Breast epithelium (tissue), 4 donors: ENCODE measurements around the gene ZNF541. TPM values are rescaled to one million over a fixed set of nuclear protein-coding genes. Genes with fewer than 3 reads are reported as not detected.
"Not testable (repeated sequence)": the region's sequence is repeated elsewhere in the genome, so short reads cannot be mapped to it uniquely, and the experiment has no call there.

ENCODE experiments used
- DNase-seq, 2 donors: peaks; one replicate each; pipeline ENCODE4 v3.0.0-alpha.2; 2019; ENCODE audit warnings: low spot score in 2 of 2
- H3K27ac ChIP-seq, 2 donors: fragments of 200-600 bp; sonication (generic) in 1 of 2; one replicate each; pipeline ENCODE4 v1.5.1; 2016 to 2019; ENCODE audit warnings: mild to moderate bottlenecking in 1 of 2
- H3K27me3 ChIP-seq, 2 donors: fragments of 200-600 bp; sonication (generic) in 1 of 2; one replicate each; pipeline versions ENCODE4 v1.5.1 to v1.6.0; 2017 to 2019; ENCODE audit warnings: control low read depth in 1 of 2, mild to moderate bottlenecking in 1 of 2
- H3K36me3 ChIP-seq: fragments of 200-600 bp; one replicate; pipeline ENCODE4 v1.5.1; 2019
- H3K4me1 ChIP-seq, 2 donors: fragments of 200-600 bp; sonication (generic); one replicate each; pipeline ENCODE4 v1.5.1; 2016 to 2019; ENCODE audit warnings: control low read depth in 1 of 2
- H3K4me3 ChIP-seq, 3 donors: fragments of 200-600 bp; sonication (generic); 1 replicate in 2 of 3; 2 replicates in 1 of 3; pipeline ENCODE4 v1.5.1; 2016 to 2019; ENCODE audit warnings: mild to moderate bottlenecking in 3 of 3, moderate library complexity in 2 of 3
- H3K9me3 ChIP-seq, 2 donors: fragments of 200-600 bp; sonication (generic) in 1 of 2; one replicate each; pipeline ENCODE4 v1.5.1; 2016 to 2019; ENCODE audit warnings: control low read depth in 1 of 2
- CTCF ChIP-seq, 3 donors: fragments of 450-650 bp; IDR thresholded peaks; one replicate each; pipeline ENCODE4 v1.5.1; 2016 to 2017; ENCODE audit warnings: antibody characterized with exemption in 3 of 3, mild to moderate bottlenecking in 3 of 3, moderate library complexity in 3 of 3
- POLR2A ChIP-seq: fragments of 450-650 bp; IDR thresholded peaks from one replicate; pipeline ENCODE4 v1.6.1; 2016; ENCODE audit warnings: antibody characterized with exemption, mild to moderate bottlenecking, moderate library complexity
- POLR2AphosphoS5 ChIP-seq, 3 donors: sonication (generic); formaldehyde crosslinking; IDR thresholded peaks; one replicate each; pipeline ENCODE4 v1.6.1; 2017; ENCODE audit warnings: antibody characterized with exemption in 3 of 3
- intact Hi-C: fragments of 100-400 bp; cut with DNase I; formaldehyde crosslinking; loops from one replicate; pipeline ENCODE4 v1.15.1; 2023; ENCODE audit warnings: low total_unique reads
- total RNA-seq, 3 donors: library from RNA; depleted of rRNA; stranded (reverse); fragments of >200 nt; gene quantifications; one replicate each; pipeline ENCODE4 v1.1.0, GENCODE V29; 2016

ZNF541 gene
- total RNA-seq, 3 donors from 2014 or later: 0.15 to 1.4 TPM; not detected in 1

- Histone ChIP-seq H3K27ac (no peak overlapping the region), H3K4me3 (no peak overlapping the region), H3K27me3 (no peaks in the 10 kb centered on the region), H3K4me1 (no peaks in the 10 kb centered on the region), H3K36me3 (no peaks in the 10 kb centered on the region), H3K9me3 (no peaks in the 10 kb centered on the region)
- DNase-seq: no peak
- TF ChIP-seq POLR2A: no peak
- no peak for TF ChIP-seq CTCF (IDR thresholded peaks at IDR 0.05)
- TF ChIP-seq POLR2AphosphoS5 (IDR thresholded peaks at IDR 0.05): no peak
- intact Hi-C loops: no loop called here
Measured at GRCh38 chr19:47603706-47604565, 31.0 kb upstream of the ZNF541 start.

- no peaks in the 10 kb centered on the region for H3K4me1 ChIP-seq
- intact Hi-C loops: no loop called here
- H3K27me3 ChIP-seq: no peaks in the 10 kb centered on the region
- H3K4me3 ChIP-seq: peak overlapping the region; percentile 49 to 79 (median 65)
- no peak for TF ChIP-seq POLR2A
- TF ChIP-seq CTCF (IDR thresholded peaks at IDR 0.05): no peak
- TF ChIP-seq POLR2AphosphoS5 (IDR thresholded peaks at IDR 0.05): no peak
- H3K9me3 ChIP-seq: no peaks in the 10 kb centered on the region
- DNase-seq: no peak
- peak overlapping the region in 1 of 2 donors; percentile 88 for H3K27ac ChIP-seq
- no peaks in the 10 kb centered on the region for H3K36me3 ChIP-seq
Measured at GRCh38 chr19:47601180-47601904, 28.4 kb upstream of the ZNF541 start.

DNA sequence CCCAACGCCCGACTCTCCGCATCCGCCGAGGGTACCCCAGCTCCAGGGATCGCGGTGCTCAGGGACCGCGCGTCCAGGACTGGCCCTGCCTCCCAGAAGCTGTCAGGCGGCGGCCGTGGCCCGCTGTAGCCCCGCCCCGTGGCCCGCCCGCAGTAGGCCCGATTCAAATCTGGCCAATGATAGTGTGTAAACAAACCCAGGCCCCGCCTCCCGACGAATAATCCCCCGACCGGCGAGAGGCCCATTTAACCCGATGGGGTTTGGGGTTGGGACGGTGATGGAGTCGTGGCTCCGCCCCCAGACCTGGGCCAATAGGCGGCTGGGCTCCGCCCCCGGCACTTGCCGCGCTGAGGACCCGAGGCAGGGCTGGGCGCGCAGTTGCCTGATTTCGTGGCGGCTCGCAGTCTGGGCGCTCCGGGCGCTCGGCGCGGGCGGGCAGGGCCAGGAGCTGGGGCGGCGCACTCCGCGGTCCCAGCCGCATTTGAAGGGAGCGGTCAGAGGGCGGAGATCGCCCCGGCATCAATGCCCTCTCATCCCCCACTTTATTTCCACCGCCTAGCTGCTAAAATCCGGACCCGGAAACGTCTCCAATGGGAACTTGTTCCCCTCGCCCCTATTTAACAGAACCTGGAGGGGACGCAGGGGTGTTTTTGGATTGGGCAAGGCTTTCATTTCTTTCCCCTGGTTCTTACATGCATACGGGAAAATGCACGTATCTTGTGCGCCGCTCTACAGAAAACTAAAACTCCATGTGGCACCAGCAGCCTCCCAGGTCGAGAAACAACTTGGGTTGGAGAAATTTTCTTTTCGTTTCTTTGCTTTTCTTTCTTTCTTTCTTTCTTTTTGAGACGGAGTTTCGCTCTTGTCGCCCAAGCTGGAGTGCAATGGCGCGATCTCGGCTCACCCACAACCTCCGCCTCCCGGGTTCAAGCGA lies 27.6 kb upstream of the ZNF541 start:
- H3K4me3 ChIP-seq: peak overlapping the region; percentile 49 to 79 (median 65)
- no peaks in the 10 kb centered on the region for H3K36me3 ChIP-seq
- no peaks in the 10 kb centered on the region for H3K27me3 ChIP-seq
- peak; percentile 100 for DNase-seq
- peak overlapping the region; percentile 88 to 90 for H3K27ac ChIP-seq
- intact Hi-C loops: no loop called here
- no peaks in the 10 kb centered on the region for H3K4me1 ChIP-seq
- TF ChIP-seq POLR2A (peak; percentile 44), POLR2AphosphoS5 (IDR thresholded peaks at IDR 0.05) (peak; percentile 47 to 87 (median 57)), CTCF (IDR thresholded peaks at IDR 0.05) (no peak)
- no peaks in the 10 kb centered on the region for H3K9me3 ChIP-seq

GRCh38 chr19:47599671-47600245 lies 26.8 kb upstream of the ZNF541 start:
- intact Hi-C loops, H3K27me3 ChIP-seq, H3K9me3 ChIP-seq, H3K36me3 ChIP-seq, H3K4me1 ChIP-seq, DNase-seq: not testable (repeated sequence)
- Histone ChIP-seq H3K4me3 (peak overlapping the region; percentile 49 to 79 (median 65)), H3K27ac (peak overlapping the region; percentile 79 to 88)
